Brain microvascular endothelial cell (primary cell): ENCODE data around the gene SH3GL3.

Experiments used
- DNase-seq: peaks from one replicate; pipeline ENCODE4 v3.0.0-alpha.2; 2020
- H3K27ac ChIP-seq: fragments of 250-450 bp; sonication (Bioruptor Pico); 2 replicates; pipeline ENCODE4 v1.5.1; 2020; ENCODE audit warnings: mild to moderate bottlenecking, moderate library complexity
- H3K27me3 ChIP-seq: fragments of 250-450 bp; sonication (Bioruptor Pico); replicated peaks from 2 replicates; pipeline ENCODE4 v1.5.1; 2020; ENCODE audit warnings: mild to moderate bottlenecking
- H3K36me3 ChIP-seq: fragments of 250-450 bp; sonication (Bioruptor Pico); replicated peaks from 2 replicates; pipeline ENCODE4 v1.5.1; 2020; ENCODE audit warnings: mild to moderate bottlenecking
- H3K4me3 ChIP-seq: 2 replicates; pipeline ENCODE4 v1.5.1; 2011; ENCODE audit warnings: low read depth, mild to moderate bottlenecking, control low read depth, low read length, moderate library complexity
- in situ Hi-C: cut with HindIII; loops from 2 replicates; pipeline ENCODE4 v1.10.0; 2017; ENCODE audit warnings: low sequenced_read_pairs, low pct_ligation_motif_present
- TF ChIP-seq, protein P1 (sequence below): IDR thresholded peaks from 2 replicates; pipeline ENCODE4 v1.5.1; 2011; ENCODE audit warnings: low read depth, mild to moderate bottlenecking, moderate library complexity, low read length, control low read depth, inconsistent platforms; ENCODE audit errors: missing control alignments

Gene SH3GL3

GRCh38 chr15:83474578-83474977, 27.4 kb downstream of the SH3GL3 start:
- Histone ChIP-seq H3K36me3 (no peaks in the 10 kb centered on the region), H3K4me3 (no peak overlapping the region), H3K27ac (no peak overlapping the region), H3K27me3 (no peaks in the 10 kb centered on the region)
- TF ChIP-seq, protein P1, sequence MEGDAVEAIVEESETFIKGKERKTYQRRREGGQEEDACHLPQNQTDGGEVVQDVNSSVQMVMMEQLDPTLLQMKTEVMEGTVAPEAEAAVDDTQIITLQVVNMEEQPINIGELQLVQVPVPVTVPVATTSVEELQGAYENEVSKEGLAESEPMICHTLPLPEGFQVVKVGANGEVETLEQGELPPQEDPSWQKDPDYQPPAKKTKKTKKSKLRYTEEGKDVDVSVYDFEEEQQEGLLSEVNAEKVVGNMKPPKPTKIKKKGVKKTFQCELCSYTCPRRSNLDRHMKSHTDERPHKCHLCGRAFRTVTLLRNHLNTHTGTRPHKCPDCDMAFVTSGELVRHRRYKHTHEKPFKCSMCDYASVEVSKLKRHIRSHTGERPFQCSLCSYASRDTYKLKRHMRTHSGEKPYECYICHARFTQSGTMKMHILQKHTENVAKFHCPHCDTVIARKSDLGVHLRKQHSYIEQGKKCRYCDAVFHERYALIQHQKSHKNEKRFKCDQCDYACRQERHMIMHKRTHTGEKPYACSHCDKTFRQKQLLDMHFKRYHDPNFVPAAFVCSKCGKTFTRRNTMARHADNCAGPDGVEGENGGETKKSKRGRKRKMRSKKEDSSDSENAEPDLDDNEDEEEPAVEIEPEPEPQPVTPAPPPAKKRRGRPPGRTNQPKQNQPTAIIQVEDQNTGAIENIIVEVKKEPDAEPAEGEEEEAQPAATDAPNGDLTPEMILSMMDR, result no peak
- in situ Hi-C loops, result no loop called here
- no peak for DNase-seq

GRCh38 chr15:83475551-83475950, 28.4 kb downstream of the SH3GL3 start:
- in situ Hi-C loops, result no loop called here
- no peak overlapping the region for H3K27ac ChIP-seq
- no peak overlapping the region for H3K4me3 ChIP-seq
- TF ChIP-seq, protein P1, result no peak
- DNase-seq, result peak; percentile 16
- H3K36me3 ChIP-seq, result no peaks in the 10 kb centered on the region
- no peaks in the 10 kb centered on the region for H3K27me3 ChIP-seq

DNA sequence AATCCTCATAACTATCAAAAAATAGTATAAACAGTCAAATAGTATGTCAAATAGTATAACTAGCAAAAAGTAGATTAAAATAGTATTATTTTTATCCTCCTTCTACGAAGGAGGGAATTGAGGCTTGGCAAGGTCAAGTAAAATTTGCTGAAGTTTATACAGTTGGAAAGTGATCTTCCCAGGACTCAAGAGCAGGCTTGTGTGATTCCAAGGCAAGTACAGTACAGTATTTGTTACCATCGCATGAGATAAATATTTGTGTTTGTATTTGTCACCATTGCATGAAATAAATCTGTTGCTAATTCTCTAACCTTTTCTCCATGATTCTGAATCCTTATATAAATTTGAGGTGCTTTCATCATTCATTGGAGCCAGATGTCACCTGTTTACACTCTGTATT, 28.9 kb downstream of the SH3GL3 start:
- H3K4me3 ChIP-seq, result no peak overlapping the region
- in situ Hi-C loops, result no loop called here
- no peak overlapping the region for H3K27ac ChIP-seq
- no peaks in the 10 kb centered on the region for H3K27me3 ChIP-seq
- TF ChIP-seq, protein P1, result no peak
- H3K36me3 ChIP-seq, result no peaks in the 10 kb centered on the region
- DNase-seq, result no peak

GRCh38 chr15:83476708-83477107, 29.6 kb downstream of the SH3GL3 start:
- DNase-seq, result no peak
- Histone ChIP-seq H3K27me3 (no peaks in the 10 kb centered on the region), H3K4me3 (no peak overlapping the region), H3K36me3 (no peaks in the 10 kb centered on the region), H3K27ac (no peak overlapping the region)
- TF ChIP-seq, protein P1, result no peak
- in situ Hi-C loops, result no loop called here

DNA sequence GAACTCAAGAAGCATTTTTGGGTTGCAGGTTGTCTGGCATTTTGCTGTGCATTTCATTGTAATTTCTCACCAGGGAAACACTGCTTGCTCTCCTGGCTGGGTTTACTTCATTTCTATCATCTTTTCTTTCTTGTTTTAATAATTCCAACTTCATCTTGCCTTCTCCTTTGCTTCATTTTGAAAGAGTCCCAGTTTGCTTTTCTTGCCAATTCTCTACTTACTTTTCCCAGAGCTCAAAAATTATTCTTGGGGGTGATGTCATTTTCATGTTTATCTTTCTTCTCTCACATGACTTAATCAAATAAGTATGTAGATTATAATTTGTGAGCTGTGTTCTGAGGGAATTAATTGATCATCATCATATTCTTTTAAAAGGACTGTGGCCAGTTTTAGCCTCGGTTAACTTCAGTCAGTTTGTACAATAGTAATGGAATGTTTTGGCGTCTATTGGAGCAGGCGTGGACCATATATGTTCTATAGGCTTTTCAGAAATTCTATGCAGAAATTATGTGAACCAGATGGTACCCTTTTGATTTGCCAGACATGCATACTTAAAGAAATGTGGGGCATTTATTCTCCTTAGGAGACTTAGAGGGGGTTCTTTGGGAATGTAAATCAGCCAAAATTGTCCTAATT, 30.1 kb downstream of the SH3GL3 start:
- Histone ChIP-seq H3K36me3 (no peaks in the 10 kb centered on the region), H3K27ac (no peak overlapping the region), H3K4me3 (no peak overlapping the region), H3K27me3 (no peaks in the 10 kb centered on the region)
- no peak for DNase-seq
- in situ Hi-C loops, result no loop called here
- TF ChIP-seq, protein P1, result no peak

DNA sequence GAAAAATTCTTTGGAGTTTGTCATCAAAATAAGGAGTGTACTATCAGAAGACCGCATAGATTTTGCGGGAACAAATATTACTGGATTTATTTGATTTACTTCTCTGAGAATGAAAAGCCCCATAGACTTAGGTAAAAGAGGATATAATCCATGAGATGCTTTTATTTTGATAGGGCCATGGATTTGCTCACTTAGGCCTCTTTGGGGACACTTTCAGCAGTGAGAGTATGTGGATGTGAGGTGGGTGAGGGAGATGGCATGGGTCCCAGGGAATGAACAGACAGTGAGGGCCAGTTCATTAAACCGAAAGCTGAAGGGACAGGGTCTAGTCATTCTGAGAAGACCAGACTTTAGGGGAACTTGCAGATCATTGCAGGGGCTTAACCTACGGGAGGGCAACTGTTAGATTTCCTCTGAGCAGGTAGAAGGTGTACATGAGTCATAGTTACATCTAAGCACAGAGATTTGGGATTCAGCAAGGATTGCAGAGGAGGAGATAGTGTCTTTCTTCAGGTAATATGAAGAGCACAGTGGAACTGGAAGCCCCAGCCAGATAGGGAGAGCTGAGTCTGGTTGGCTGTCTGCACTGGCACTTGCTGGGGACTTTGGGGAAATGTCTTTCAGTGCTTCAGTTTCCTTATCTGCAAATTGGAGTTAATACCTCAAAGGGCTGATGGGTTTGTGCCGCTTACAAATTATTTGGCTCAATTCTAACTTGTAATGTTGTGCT, 30.8 kb downstream of the SH3GL3 start:
- Histone ChIP-seq H3K4me3 (no peak overlapping the region), H3K27ac (no peak overlapping the region), H3K27me3 (no peaks in the 10 kb centered on the region), H3K36me3 (no peaks in the 10 kb centered on the region)
- TF ChIP-seq, protein P1, result no peak
- DNase-seq, result no peak
- in situ Hi-C loops, result no loop called here
